GM23338 (cell line): Measurements from ENCODE around the gene PKD2L2. TPM values are rescaled to one million over a fixed set of nuclear protein-coding genes. Genes with fewer than 3 reads are reported as not detected.

Experiments
- ATAC-seq: fragments of 200-7000 bp; cut with Tn5 transposase; 3 replicates; pipeline ENCODE4 v1.9.1; 2020
- DNase-seq: peaks from one replicate; pipeline ENCODE4 v3.0.0-alpha.2; 2015; ENCODE audit warnings: low spot score
- H2AFZ ChIP-seq: fragments of 200-600 bp; sonication (generic); 2 replicates; pipeline ENCODE4 v1.8.0; 2016; ENCODE audit warnings: antibody characterized with exemption, mild to moderate bottlenecking, moderate library complexity
- H3F3A ChIP-seq: fragments of 200-600 bp; sonication (generic); replicated peaks from 2 replicates; pipeline ENCODE4 v1.8.0; 2017; ENCODE audit warnings: antibody characterized with exemption, mixed run types, low read depth
- H3K27ac ChIP-seq: fragments of 200-600 bp; sonication (generic); 2 replicates; pipeline ENCODE4 v1.6.1; 2016; ENCODE audit warnings: low read depth
- H3K27me3 ChIP-seq: fragments of 200-600 bp; sonication (generic); 2 replicates; pipeline ENCODE4 v1.8.0; 2016; ENCODE audit warnings: mild to moderate bottlenecking, mixed run types, moderate library complexity; ENCODE audit not compliant: insufficient read depth
- H3K36me3 ChIP-seq: fragments of 200-600 bp; sonication (generic); 2 replicates; pipeline ENCODE4 v1.8.0; 2016; ENCODE audit warnings: mild to moderate bottlenecking; ENCODE audit not compliant: insufficient read depth
- H3K4me1 ChIP-seq: fragments of 200-600 bp; sonication (generic); 2 replicates; pipeline ENCODE4 v1.8.0; 2016; ENCODE audit warnings: mild to moderate bottlenecking, moderate library complexity; ENCODE audit not compliant: insufficient read depth
- H3K4me2 ChIP-seq: fragments of 200-600 bp; sonication (generic); 2 replicates; pipeline ENCODE4 v1.7.1; 2017; ENCODE audit warnings: mixed run types
- H3K4me3 ChIP-seq: fragments of 200-600 bp; sonication (generic); 2 replicates; pipeline ENCODE4 v1.6.1; 2016; ENCODE audit warnings: mixed run types
- H3K79me2 ChIP-seq: fragments of 200-600 bp; sonication (generic); replicated peaks from 2 replicates; pipeline ENCODE4 v1.8.0; 2017; ENCODE audit warnings: mild to moderate bottlenecking; ENCODE audit not compliant: insufficient read depth
- H3K9me2 ChIP-seq: fragments of 200-600 bp; sonication (generic); 2 replicates; pipeline ENCODE4 v1.8.0; 2017; ENCODE audit not compliant: insufficient read depth
- H4K20me1 ChIP-seq: fragments of 200-600 bp; sonication (generic); replicated peaks from 2 replicates; pipeline ENCODE4 v1.8.0; 2017; ENCODE audit warnings: mild to moderate bottlenecking; ENCODE audit not compliant: insufficient read depth
- H3K27ac Mint-ChIP-seq: 2 replicates; pipeline ENCODE4 v1.8.0; 2020; ENCODE audit warnings: inconsistent platforms, mild to moderate bottlenecking, moderate library complexity, mixed read lengths
- H3K27me3 Mint-ChIP-seq: 3 replicates; pipeline ENCODE4 v1.8.0; 2022; ENCODE audit warnings: low read depth, mild to moderate bottlenecking, moderate library complexity, mixed read lengths, inconsistent platforms; ENCODE audit not compliant: insufficient read depth, poor library complexity
- H3K36me3 Mint-ChIP-seq: 3 replicates; pipeline ENCODE4 v1.8.0; 2021; ENCODE audit warnings: low read depth, mild to moderate bottlenecking, inconsistent platforms, moderate library complexity, mixed read lengths
- H3K4me1 Mint-ChIP-seq: 3 replicates; pipeline ENCODE4 v1.8.0; 2020; ENCODE audit warnings: mild to moderate bottlenecking, inconsistent platforms, mixed read lengths
- H3K4me3 Mint-ChIP-seq: 3 replicates; pipeline ENCODE4 v1.8.0; 2021; ENCODE audit warnings: moderate library complexity, mild to moderate bottlenecking, inconsistent platforms, mixed read lengths
- H3K9me3 Mint-ChIP-seq: 3 replicates; pipeline ENCODE4 v1.8.0; 2020; ENCODE audit warnings: moderate library complexity, mild to moderate bottlenecking, inconsistent platforms, mixed read lengths
- CREB1 ChIP-seq: fragments of 250-450 bp; sonication (Bioruptor Pico); IDR thresholded peaks from 2 replicates; pipeline ENCODE4 v1.5.0; 2020; ENCODE audit warnings: low read depth, mild to moderate bottlenecking, moderate library complexity
- EZH2 ChIP-seq: fragments of 200-600 bp; sonication (generic); IDR thresholded peaks from one replicate; pipeline ENCODE4 v1.8.0; 2017; ENCODE audit warnings: antibody characterized with exemption, mild to moderate bottlenecking, low read depth; ENCODE audit not compliant: unreplicated experiment
- EZH2phosphoT487 ChIP-seq: fragments of 200-600 bp; sonication (generic); IDR thresholded peaks from one replicate; pipeline ENCODE4 v1.8.1; 2018; ENCODE audit warnings: antibody characterized with exemption; ENCODE audit not compliant: unreplicated experiment
- JUNB ChIP-seq: IDR thresholded peaks from one replicate; pipeline ENCODE4 v1.6.1; 2016; ENCODE audit warnings: antibody characterized with exemption; ENCODE audit not compliant: unreplicated experiment
- NANOG ChIP-seq: IDR thresholded peaks from 2 replicates; pipeline ENCODE4 v1.6.1; 2016; ENCODE audit warnings: antibody characterized with exemption, borderline replicate concordance
- STAT1 ChIP-seq: IDR thresholded peaks from one replicate; pipeline ENCODE4 v1.6.1; 2016; ENCODE audit warnings: antibody characterized with exemption; ENCODE audit not compliant: unreplicated experiment
- ZNF331 ChIP-seq: fragments of 250-450 bp; sonication (Bioruptor Pico); IDR thresholded peaks from 2 replicates; pipeline ENCODE4 v1.5.0; 2020; ENCODE audit warnings: low read depth, mild to moderate bottlenecking, moderate library complexity
- polyA plus RNA-seq: library from polyadenylated mRNA; unstranded; fragments of >200 nt; fragmentation: Nextera tagmentation; extraction: Ambion mirVana; gene quantifications from 2 replicates; pipeline ENCODE4 v1.2.1, GENCODE V29; 2016
- total RNA-seq: library from RNA; depleted of rRNA; stranded (reverse); fragments of >200 nt; shearing (Covaris generic); gene quantifications from 2 replicates; pipeline ENCODE4 v1.2.3, GENCODE V29; 2014
- TF ChIP-seq, protein P1 (sequence below): fragments of 250-450 bp; sonication (Bioruptor Pico); IDR thresholded peaks from 2 replicates; pipeline ENCODE4 v1.5.0; 2020; ENCODE audit warnings: mild to moderate bottlenecking, moderate library complexity
- TF ChIP-seq, protein P2 (sequence below), 2 experiments: fragments of 200-600 bp in 1 of 2; sonication (generic) in 1 of 2; conservative IDR thresholded peaks; 2 replicates each; pipeline versions ENCODE4 v1.5.1 to v1.6.1; 2016 to 2017; ENCODE audit warnings: antibody characterized with exemption in 2 of 2, low read depth in 2 of 2, mild to moderate bottlenecking in 2 of 2, moderate library complexity in 1 of 2
- TF ChIP-seq, protein P3 (sequence below): IDR thresholded peaks from one replicate; pipeline ENCODE4 v1.6.1; 2018; ENCODE audit warnings: antibody characterized with exemption; ENCODE audit not compliant: unreplicated experiment
- TF ChIP-seq, protein P4 (sequence below): IDR thresholded peaks from 2 replicates; pipeline ENCODE4 v1.6.1; 2016; ENCODE audit warnings: antibody characterized with exemption

Gene PKD2L2
- total and polyA plus RNA-seq, 2 experiments from 2014 or later: 0.16 TPM; not detected in 1

DNA sequence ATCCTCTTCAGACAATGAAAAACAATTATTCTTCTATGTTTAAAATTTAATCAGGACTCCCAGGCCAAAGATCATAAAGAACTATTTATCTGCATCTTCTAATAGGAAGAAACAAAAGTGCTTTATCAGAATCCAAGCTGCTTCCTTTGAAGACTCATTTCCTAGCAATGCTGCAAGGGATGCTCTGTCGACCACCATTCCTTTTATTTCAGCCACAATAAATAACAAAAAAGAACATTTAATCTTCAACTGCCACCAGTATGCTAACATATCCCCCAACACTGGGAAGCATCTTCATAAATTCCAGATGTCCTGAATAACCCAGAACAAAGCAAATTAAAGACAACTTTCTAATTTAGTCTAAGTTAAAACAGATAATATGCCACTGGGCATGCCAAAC lies 68.7 kb downstream of the PKD2L2 start:
- DNase-seq: no peak
- Histone ChIP-seq H3K4me2 (no peak overlapping the region), H3K36me3 (peaks cover 14% of the 10 kb centered on the region), H3K9me2 (no peaks in the 10 kb centered on the region), H3K4me1 (no peaks in the 10 kb centered on the region), H2AFZ (no peak overlapping the region), H3K4me3 (no peak overlapping the region), H3K27me3 (no peaks in the 10 kb centered on the region), H3K27ac (no peak overlapping the region), H3K79me2 (no peaks in the 10 kb centered on the region), H3F3A (no peaks in the 10 kb centered on the region; the same call in 1 of the 2 replicates), H4K20me1 (0 out of 2 replicates have a peak, but pooled peaks cover 6% of the 10 kb centered on the region)
- H3K4me1 Mint-ChIP-seq: no peaks in the 10 kb centered on the region
- no peak overlapping the region for H3K27ac Mint-ChIP-seq
- no peak for ATAC-seq
- H3K4me3 Mint-ChIP-seq: no peak overlapping the region
- TF ChIP-seq EZH2phosphoT487 (no peak), NANOG (no peak), ZNF331 (no peak), JUNB (no peak), STAT1 (no peak), CREB1 (no peak), EZH2 (no peak)
- TF ChIP-seq, protein P1, sequence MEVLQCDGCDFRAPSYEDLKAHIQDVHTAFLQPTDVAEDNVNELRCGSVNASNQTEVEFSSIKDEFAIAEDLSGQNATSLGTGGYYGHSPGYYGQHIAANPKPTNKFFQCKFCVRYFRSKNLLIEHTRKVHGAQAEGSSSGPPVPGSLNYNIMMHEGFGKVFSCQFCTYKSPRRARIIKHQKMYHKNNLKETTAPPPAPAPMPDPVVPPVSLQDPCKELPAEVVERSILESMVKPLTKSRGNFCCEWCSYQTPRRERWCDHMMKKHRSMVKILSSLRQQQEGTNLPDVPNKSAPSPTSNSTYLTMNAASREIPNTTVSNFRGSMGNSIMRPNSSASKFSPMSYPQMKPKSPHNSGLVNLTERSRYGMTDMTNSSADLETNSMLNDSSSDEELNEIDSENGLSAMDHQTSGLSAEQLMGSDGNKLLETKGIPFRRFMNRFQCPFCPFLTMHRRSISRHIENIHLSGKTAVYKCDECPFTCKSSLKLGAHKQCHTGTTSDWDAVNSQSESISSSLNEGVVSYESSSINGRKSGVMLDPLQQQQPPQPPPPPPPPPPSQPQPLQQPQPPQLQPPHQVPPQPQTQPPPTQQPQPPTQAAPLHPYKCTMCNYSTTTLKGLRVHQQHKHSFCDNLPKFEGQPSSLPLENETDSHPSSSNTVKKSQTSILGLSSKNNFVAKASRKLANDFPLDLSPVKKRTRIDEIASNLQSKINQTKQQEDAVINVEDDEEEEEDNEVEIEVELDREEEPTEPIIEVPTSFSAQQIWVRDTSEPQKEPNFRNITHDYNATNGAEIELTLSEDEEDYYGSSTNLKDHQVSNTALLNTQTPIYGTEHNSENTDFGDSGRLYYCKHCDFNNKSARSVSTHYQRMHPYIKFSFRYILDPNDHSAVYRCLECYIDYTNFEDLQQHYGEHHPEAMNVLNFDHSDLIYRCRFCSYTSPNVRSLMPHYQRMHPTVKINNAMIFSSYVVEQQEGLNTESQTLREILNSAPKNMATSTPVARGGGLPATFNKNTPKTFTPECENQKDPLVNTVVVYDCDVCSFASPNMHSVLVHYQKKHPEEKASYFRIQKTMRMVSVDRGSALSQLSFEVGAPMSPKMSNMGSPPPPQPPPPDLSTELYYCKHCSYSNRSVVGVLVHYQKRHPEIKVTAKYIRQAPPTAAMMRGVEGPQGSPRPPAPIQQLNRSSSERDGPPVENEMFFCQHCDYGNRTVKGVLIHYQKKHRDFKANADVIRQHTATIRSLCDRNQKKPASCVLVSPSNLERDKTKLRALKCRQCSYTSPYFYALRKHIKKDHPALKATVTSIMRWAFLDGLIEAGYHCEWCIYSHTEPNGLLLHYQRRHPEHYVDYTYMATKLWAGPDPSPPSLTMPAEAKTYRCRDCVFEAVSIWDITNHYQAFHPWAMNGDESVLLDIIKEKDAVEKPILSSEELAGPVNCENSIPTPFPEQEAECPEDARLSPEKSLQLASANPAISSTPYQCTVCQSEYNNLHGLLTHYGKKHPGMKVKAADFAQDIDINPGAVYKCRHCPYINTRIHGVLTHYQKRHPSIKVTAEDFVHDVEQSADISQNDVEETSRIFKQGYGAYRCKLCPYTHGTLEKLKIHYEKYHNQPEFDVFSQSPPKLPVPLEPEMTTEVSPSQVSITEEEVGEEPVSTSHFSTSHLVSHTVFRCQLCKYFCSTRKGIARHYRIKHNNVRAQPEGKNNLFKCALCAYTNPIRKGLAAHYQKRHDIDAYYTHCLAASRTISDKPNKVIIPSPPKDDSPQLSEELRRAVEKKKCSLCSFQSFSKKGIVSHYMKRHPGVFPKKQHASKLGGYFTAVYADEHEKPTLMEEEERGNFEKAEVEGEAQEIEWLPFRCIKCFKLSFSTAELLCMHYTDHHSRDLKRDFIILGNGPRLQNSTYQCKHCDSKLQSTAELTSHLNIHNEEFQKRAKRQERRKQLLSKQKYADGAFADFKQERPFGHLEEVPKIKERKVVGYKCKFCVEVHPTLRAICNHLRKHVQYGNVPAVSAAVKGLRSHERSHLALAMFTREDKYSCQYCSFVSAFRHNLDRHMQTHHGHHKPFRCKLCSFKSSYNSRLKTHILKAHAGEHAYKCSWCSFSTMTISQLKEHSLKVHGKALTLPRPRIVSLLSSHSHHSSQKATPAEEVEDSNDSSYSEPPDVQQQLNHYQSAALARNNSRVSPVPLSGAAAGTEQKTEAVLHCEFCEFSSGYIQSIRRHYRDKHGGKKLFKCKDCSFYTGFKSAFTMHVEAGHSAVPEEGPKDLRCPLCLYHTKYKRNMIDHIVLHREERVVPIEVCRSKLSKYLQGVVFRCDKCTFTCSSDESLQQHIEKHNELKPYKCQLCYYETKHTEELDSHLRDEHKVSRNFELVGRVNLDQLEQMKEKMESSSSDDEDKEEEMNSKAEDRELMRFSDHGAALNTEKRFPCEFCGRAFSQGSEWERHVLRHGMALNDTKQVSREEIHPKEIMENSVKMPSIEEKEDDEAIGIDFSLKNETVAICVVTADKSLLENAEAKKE (CRISPR knock-in tag): no peak
- TF ChIP-seq, protein P2, sequence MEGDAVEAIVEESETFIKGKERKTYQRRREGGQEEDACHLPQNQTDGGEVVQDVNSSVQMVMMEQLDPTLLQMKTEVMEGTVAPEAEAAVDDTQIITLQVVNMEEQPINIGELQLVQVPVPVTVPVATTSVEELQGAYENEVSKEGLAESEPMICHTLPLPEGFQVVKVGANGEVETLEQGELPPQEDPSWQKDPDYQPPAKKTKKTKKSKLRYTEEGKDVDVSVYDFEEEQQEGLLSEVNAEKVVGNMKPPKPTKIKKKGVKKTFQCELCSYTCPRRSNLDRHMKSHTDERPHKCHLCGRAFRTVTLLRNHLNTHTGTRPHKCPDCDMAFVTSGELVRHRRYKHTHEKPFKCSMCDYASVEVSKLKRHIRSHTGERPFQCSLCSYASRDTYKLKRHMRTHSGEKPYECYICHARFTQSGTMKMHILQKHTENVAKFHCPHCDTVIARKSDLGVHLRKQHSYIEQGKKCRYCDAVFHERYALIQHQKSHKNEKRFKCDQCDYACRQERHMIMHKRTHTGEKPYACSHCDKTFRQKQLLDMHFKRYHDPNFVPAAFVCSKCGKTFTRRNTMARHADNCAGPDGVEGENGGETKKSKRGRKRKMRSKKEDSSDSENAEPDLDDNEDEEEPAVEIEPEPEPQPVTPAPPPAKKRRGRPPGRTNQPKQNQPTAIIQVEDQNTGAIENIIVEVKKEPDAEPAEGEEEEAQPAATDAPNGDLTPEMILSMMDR (conservative IDR thresholded peaks at IDR 0.05; ENCODE audit: low read depth in 2 of 2): no peak
- TF ChIP-seq, protein P3, sequence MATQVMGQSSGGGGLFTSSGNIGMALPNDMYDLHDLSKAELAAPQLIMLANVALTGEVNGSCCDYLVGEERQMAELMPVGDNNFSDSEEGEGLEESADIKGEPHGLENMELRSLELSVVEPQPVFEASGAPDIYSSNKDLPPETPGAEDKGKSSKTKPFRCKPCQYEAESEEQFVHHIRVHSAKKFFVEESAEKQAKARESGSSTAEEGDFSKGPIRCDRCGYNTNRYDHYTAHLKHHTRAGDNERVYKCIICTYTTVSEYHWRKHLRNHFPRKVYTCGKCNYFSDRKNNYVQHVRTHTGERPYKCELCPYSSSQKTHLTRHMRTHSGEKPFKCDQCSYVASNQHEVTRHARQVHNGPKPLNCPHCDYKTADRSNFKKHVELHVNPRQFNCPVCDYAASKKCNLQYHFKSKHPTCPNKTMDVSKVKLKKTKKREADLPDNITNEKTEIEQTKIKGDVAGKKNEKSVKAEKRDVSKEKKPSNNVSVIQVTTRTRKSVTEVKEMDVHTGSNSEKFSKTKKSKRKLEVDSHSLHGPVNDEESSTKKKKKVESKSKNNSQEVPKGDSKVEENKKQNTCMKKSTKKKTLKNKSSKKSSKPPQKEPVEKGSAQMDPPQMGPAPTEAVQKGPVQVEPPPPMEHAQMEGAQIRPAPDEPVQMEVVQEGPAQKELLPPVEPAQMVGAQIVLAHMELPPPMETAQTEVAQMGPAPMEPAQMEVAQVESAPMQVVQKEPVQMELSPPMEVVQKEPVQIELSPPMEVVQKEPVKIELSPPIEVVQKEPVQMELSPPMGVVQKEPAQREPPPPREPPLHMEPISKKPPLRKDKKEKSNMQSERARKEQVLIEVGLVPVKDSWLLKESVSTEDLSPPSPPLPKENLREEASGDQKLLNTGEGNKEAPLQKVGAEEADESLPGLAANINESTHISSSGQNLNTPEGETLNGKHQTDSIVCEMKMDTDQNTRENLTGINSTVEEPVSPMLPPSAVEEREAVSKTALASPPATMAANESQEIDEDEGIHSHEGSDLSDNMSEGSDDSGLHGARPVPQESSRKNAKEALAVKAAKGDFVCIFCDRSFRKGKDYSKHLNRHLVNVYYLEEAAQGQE: no peak
- TF ChIP-seq, protein P4, sequence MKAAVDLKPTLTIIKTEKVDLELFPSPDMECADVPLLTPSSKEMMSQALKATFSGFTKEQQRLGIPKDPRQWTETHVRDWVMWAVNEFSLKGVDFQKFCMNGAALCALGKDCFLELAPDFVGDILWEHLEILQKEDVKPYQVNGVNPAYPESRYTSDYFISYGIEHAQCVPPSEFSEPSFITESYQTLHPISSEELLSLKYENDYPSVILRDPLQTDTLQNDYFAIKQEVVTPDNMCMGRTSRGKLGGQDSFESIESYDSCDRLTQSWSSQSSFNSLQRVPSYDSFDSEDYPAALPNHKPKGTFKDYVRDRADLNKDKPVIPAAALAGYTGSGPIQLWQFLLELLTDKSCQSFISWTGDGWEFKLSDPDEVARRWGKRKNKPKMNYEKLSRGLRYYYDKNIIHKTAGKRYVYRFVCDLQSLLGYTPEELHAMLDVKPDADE: no peak
- H3K9me3 Mint-ChIP-seq: no peaks in the 10 kb centered on the region
- no peaks in the 10 kb centered on the region for H3K27me3 Mint-ChIP-seq
- peaks cover 25% of the 10 kb centered on the region for H3K36me3 Mint-ChIP-seq
